Kidney (tissue), 14 donors: ENCODE measurements around the gene AKIRIN2. TPM values are rescaled to one million over a fixed set of nuclear protein-coding genes. Genes with fewer than 3 reads are reported as not detected.
"Not testable (repeated sequence)": the region's sequence is repeated elsewhere in the genome, so short reads cannot be mapped to it uniquely, and the experiment has no call there.

Experiments used
- DNase-seq, 5 donors: peaks; one replicate each; pipeline ENCODE4 v3.0.0-alpha.2; 2013 to 2020
- FAIRE-seq: peaks from 2 replicates; lab custom pipeline; 2012; peaks lifted over from hg19 to GRCh38; lab: Jason Lieb, UNC
- H3K27ac ChIP-seq, 2 donors: one replicate each; pipeline ENCODE4 v1.7.0; 2013; ENCODE audit warnings: low read depth in 2 of 2, low read length in 2 of 2, inconsistent platforms in 1 of 2
- H3K27me3 ChIP-seq: one replicate; pipeline ENCODE4 v1.7.1; 2013; ENCODE audit warnings: low read length, inconsistent platforms; ENCODE audit not compliant: control insufficient read depth, insufficient read depth
- H3K36me3 ChIP-seq, 3 donors: one replicate each; pipeline versions ENCODE4 v1.7.0 to v1.7.1; 2013; ENCODE audit warnings: low read length in 3 of 3, control low read depth in 1 of 3, inconsistent platforms in 1 of 3; ENCODE audit not compliant: insufficient read depth in 3 of 3, control insufficient read depth in 2 of 3
- H3K4me1 ChIP-seq, 3 donors: one replicate each; pipeline versions ENCODE4 v1.7.0 to v1.7.1; 2013; ENCODE audit warnings: low read length in 3 of 3, inconsistent platforms in 1 of 3, low read depth in 1 of 3; ENCODE audit not compliant: control insufficient read depth in 2 of 3, insufficient read depth in 2 of 3
- H3K4me3 ChIP-seq, 3 donors: one replicate each; pipeline versions ENCODE4 v1.7.0 to v1.8.1; 2013; ENCODE audit warnings: low read length in 3 of 3, control low read depth in 1 of 3, inconsistent platforms in 1 of 3
- H3K9ac ChIP-seq, 3 donors: one replicate each; pipeline versions ENCODE4 v1.7.0 to v1.7.1; 2013; ENCODE audit warnings: low read length in 3 of 3, control low read depth in 1 of 3, inconsistent platforms in 1 of 3
- H3K9me3 ChIP-seq, 3 donors: one replicate each; pipeline versions ENCODE4 v1.7.0 to v1.7.1; 2013; ENCODE audit warnings: low read length in 3 of 3, control low read depth in 1 of 3, inconsistent platforms in 1 of 3; ENCODE audit not compliant: control insufficient read depth in 2 of 3, insufficient read depth in 1 of 3
- CTCF ChIP-seq: IDR thresholded peaks from 3 replicates; pipeline ENCODE4 v1.5.1; 2012; ENCODE audit warnings: mild to moderate bottlenecking, moderate library complexity, borderline replicate concordance; ENCODE audit not compliant: insufficient read depth; ENCODE audit errors: extremely low read depth
- intact Hi-C: fragments of 100-400 bp; cut with DNase I; formaldehyde crosslinking; loops from one replicate; pipeline ENCODE4 v1.11.1; 2022
- polyA plus RNA-seq: library from polyadenylated mRNA; stranded (reverse); fragments of 350-450 nt; fragmentation: Illumina TruSeq; extraction: RNeasy Lipid Tissue Mini Kit (QIAGEN cat#74804); gene quantifications from one replicate; pipeline ENCODE4 v1.2.3, GENCODE V29; 2014; ENCODE audit warnings: low read depth, low replicate concordance; ENCODE audit not compliant: insufficient read depth
- total RNA-seq: library from RNA; stranded (reverse); fragmentation: NEBNext Ultra II Directional; extraction: Animal tissue kit (Norgen Biotek cat#: 25700); gene quantifications from one replicate; pipeline ENCODE4 v1.2.1, GENCODE V29; 2021
- donor health status: control.
- donor health status: control.
- donor health status: control.
- donor health status: control.
- donor health status: control.
- donor health status: DM: yes; HTN: yes; CAD: no.
- donor health status: Normal renal cell carcinoma (clear cell type).

Gene AKIRIN2
- total and polyA plus RNA-seq, 2 donors from 2014 or later = 26.0 to 43.4 TPM

- Histone ChIP-seq H3K36me3 (no peaks in the 10 kb centered on the region), H3K9ac (peak overlapping the region; percentile 10 to 89 (median 63)), H3K4me3 (peak overlapping the region; percentile 79 to 90 (median 86)), H3K27ac (peak overlapping the region in 1 of 2 donors; percentile 23), H3K27me3 (no peaks in the 10 kb centered on the region), H3K9me3 (no peaks in the 10 kb centered on the region), H3K4me1 (peaks cover 8 to 12% (median 10%) of the 10 kb centered on the region in 3 donors)
- DNase-seq = no peak
- FAIRE-seq = no peak
- no peak for TF ChIP-seq CTCF
- intact Hi-C loops = no loop called here
Observed at GRCh38 chr6:87699576-87699975, 2.5 kb downstream of the AKIRIN2 start.

GRCh38 chr6:87698547-87699006 is 3.5 kb downstream of the AKIRIN2 start:
- peak; percentile 6 for FAIRE-seq

GRCh38 chr6:87697581-87698546 is 4.2 kb downstream of the AKIRIN2 start:
- H3K27ac ChIP-seq = no peak overlapping the region
- no peak for TF ChIP-seq CTCF
- peak overlapping the region in 1 of 3 donors; percentile 27 for H3K9ac ChIP-seq
- no peaks in the 10 kb centered on the region for H3K36me3 ChIP-seq
- DNase-seq (peak in 3 of 5 donors; percentile 52 to 95 (median 83)), FAIRE-seq (no peak)
- H3K27me3 ChIP-seq = no peaks in the 10 kb centered on the region
- H3K4me1 ChIP-seq = peaks cover 8 to 12% (median 10%) of the 10 kb centered on the region in 3 donors
- intact Hi-C loops = no loop called here
- no peaks in the 10 kb centered on the region for H3K9me3 ChIP-seq
- peak overlapping the region; percentile 48 to 90 (median 79) for H3K4me3 ChIP-seq

More at GRCh38 chr6:87698547-87699006, 3.5 kb downstream of the AKIRIN2 start:
- Histone ChIP-seq H3K36me3 (no peaks in the 10 kb centered on the region), H3K27me3 (no peaks in the 10 kb centered on the region), H3K4me3 (peak overlapping the region; percentile 48 to 90 (median 79)), H3K27ac (no peak overlapping the region), H3K9ac (peak overlapping the region in 2 of 3 donors; percentile 10 to 27), H3K9me3 (no peaks in the 10 kb centered on the region), H3K4me1 (peaks cover 8 to 12% (median 10%) of the 10 kb centered on the region in 3 donors)
- DNase-seq = no peak
- no peak for TF ChIP-seq CTCF
- intact Hi-C loops = no loop called here

- FAIRE-seq, H3K36me3 ChIP-seq, intact Hi-C loops, H3K27ac ChIP-seq, H3K27me3 ChIP-seq, H3K4me3 ChIP-seq, DNase-seq, H3K9ac ChIP-seq, H3K9me3 ChIP-seq: not testable (repeated sequence)
- peaks cover 10 to 13% (median 12%) of the 10 kb centered on the region in 3 donors for H3K4me1 ChIP-seq
Observed at GRCh38 chr6:87696817-87697216, 5.2 kb downstream of the AKIRIN2 start.
